Neural crest cell (in vitro differentiated cells): ENCODE results near the gene PRMT6. TPM values are rescaled to one million over a fixed set of nuclear protein-coding genes. Genes with fewer than 3 reads are reported as not detected.
"Not testable (repeated sequence)": the region's sequence is repeated elsewhere in the genome, so short reads cannot be mapped to it uniquely, and the experiment has no call there.

Source experiments
- DNase-seq: peaks from one replicate; pipeline ENCODE4 v3.0.0; 2021; ENCODE audit warnings: low read depth, mixed read lengths, low spot score
- H3K27ac Mint-ChIP-seq: one replicate; pipeline ENCODE4 v1.8.0; 2021; ENCODE audit warnings: mild to moderate bottlenecking, mixed read lengths; ENCODE audit not compliant: unreplicated experiment
- H3K27me3 Mint-ChIP-seq: 2 replicates; pipeline ENCODE4 v1.8.0; 2021; ENCODE audit warnings: low read depth, mild to moderate bottlenecking, mixed read lengths
- H3K36me3 Mint-ChIP-seq: 2 replicates; pipeline ENCODE4 v1.8.0; 2021; ENCODE audit warnings: low read depth, mild to moderate bottlenecking, mixed read lengths
- H3K4me1 Mint-ChIP-seq: 2 replicates; pipeline ENCODE4 v1.8.0; 2021; ENCODE audit warnings: mixed read lengths
- H3K4me3 Mint-ChIP-seq: one replicate; pipeline ENCODE4 v1.8.0; 2021; ENCODE audit warnings: mild to moderate bottlenecking, mixed read lengths
- H3K9me3 Mint-ChIP-seq: 2 replicates; pipeline ENCODE4 v1.8.0; 2021; ENCODE audit warnings: mixed read lengths
- CTCF ChIP-seq: fragments of 200-600 bp; sonication (generic); conservative IDR thresholded peaks from 2 replicates; pipeline ENCODE4 v1.5.0; 2021; ENCODE audit warnings: antibody characterized with exemption, mild to moderate bottlenecking
- total RNA-seq: library from RNA; stranded (reverse); gene quantifications from 2 replicates; pipeline ENCODE4 v1.2.1, GENCODE V29; 2021

The PRMT6 gene
- total RNA-seq, 1 donor from 2014 or later, result 34.2 TPM

GRCh38 chr1:107079249-107079648, 22.8 kb downstream of the PRMT6 start:
- TF ChIP-seq CTCF, result no peak
- Mint-ChIP-seq H3K4me3 (no peak overlapping the region), H3K9me3 (peaks cover 14% of the 10 kb centered on the region), H3K36me3 (peaks cover 4% of the 10 kb centered on the region), H3K27me3 (no peaks in the 10 kb centered on the region), H3K27ac (no peak overlapping the region), H3K4me1 (no peaks in the 10 kb centered on the region)
- DNase-seq, result no peak

- peaks cover 6% of the 10 kb centered on the region for H3K36me3 Mint-ChIP-seq
- H3K4me3 Mint-ChIP-seq, result no peak overlapping the region
- no peaks in the 10 kb centered on the region for H3K4me1 Mint-ChIP-seq
- TF ChIP-seq CTCF, result no peak
- no peaks in the 10 kb centered on the region for H3K27me3 Mint-ChIP-seq
- DNase-seq, result no peak
- peaks cover 15% of the 10 kb centered on the region for H3K9me3 Mint-ChIP-seq
- no peak overlapping the region for H3K27ac Mint-ChIP-seq
Observed at GRCh38 chr1:107081102-107081501, 24.6 kb downstream of the PRMT6 start.

GRCh38 chr1:107091418-107091817, 34.9 kb downstream of the PRMT6 start:
- no peak overlapping the region for H3K4me3 Mint-ChIP-seq
- no peak overlapping the region for H3K27ac Mint-ChIP-seq
- no peaks in the 10 kb centered on the region for H3K27me3 Mint-ChIP-seq
- no peaks in the 10 kb centered on the region for H3K4me1 Mint-ChIP-seq
- H3K36me3 Mint-ChIP-seq, result no peaks in the 10 kb centered on the region
- no peak for TF ChIP-seq CTCF
- no peak for DNase-seq
- peaks cover 2% of the 10 kb centered on the region for H3K9me3 Mint-ChIP-seq

- H3K27me3 Mint-ChIP-seq, H3K4me3 Mint-ChIP-seq, H3K27ac Mint-ChIP-seq, DNase-seq, H3K36me3 Mint-ChIP-seq, H3K4me1 Mint-ChIP-seq: not testable (repeated sequence)
- H3K9me3 Mint-ChIP-seq, result peaks cover 11% of the 10 kb centered on the region
Observed at GRCh38 chr1:107093395-107093794, 36.9 kb downstream of the PRMT6 start.

GRCh38 chr1:107095647-107096046, 39.2 kb downstream of the PRMT6 start:
- H3K36me3 Mint-ChIP-seq, result no peaks in the 10 kb centered on the region
- TF ChIP-seq CTCF, result no peak
- no peak for DNase-seq
- peaks cover 11% of the 10 kb centered on the region for H3K9me3 Mint-ChIP-seq
- H3K27ac Mint-ChIP-seq, result no peak overlapping the region
- H3K27me3 Mint-ChIP-seq, result no peaks in the 10 kb centered on the region
- H3K4me1 Mint-ChIP-seq, result no peaks in the 10 kb centered on the region
- H3K4me3 Mint-ChIP-seq, result no peak overlapping the region

- Mint-ChIP-seq H3K9me3 (peaks cover 11% of the 10 kb centered on the region), H3K4me3 (no peak overlapping the region), H3K36me3 (no peaks in the 10 kb centered on the region), H3K4me1 (peaks cover 5% of the 10 kb centered on the region), H3K27me3 (no peaks in the 10 kb centered on the region), H3K27ac (no peak overlapping the region)
- DNase-seq, result no peak
- no peak for TF ChIP-seq CTCF
Observed at GRCh38 chr1:107096690-107097089, 40.2 kb downstream of the PRMT6 start.
